ENCODE measurements around the gene IL4R.

DNA sequence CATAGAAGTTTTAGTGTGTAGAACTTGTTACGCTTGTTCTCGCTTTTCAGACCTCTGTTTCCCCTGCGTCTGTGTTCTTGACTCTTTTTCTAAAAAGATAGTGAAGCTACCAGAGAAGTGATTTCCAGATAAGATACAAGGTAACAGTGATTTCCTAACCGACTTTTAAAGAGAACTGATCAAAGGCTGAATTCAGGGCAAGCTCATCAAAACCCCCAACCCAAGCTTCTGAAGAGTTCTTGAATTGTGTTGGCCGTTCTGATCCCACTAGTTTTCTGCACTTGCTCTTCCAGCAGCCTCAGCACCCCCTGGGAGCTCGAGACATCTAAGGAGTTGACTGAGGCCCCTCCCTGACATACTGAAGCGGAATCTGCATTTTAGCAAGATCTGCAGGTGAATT lies 32.5 kb upstream of the IL4R start:
- TF ChIP-seq USF2 (IDR thresholded peaks at IDR 0.05; ENCODE audit: low read length), result no peak
- TF ChIP-seq POLR2A (IDR thresholded peaks at IDR 0.05; ENCODE audit: control extremely low read depth in 1 of 2, low read depth in 2 of 2, low read length in 2 of 2), result no peak
- TF ChIP-seq, protein P1, sequence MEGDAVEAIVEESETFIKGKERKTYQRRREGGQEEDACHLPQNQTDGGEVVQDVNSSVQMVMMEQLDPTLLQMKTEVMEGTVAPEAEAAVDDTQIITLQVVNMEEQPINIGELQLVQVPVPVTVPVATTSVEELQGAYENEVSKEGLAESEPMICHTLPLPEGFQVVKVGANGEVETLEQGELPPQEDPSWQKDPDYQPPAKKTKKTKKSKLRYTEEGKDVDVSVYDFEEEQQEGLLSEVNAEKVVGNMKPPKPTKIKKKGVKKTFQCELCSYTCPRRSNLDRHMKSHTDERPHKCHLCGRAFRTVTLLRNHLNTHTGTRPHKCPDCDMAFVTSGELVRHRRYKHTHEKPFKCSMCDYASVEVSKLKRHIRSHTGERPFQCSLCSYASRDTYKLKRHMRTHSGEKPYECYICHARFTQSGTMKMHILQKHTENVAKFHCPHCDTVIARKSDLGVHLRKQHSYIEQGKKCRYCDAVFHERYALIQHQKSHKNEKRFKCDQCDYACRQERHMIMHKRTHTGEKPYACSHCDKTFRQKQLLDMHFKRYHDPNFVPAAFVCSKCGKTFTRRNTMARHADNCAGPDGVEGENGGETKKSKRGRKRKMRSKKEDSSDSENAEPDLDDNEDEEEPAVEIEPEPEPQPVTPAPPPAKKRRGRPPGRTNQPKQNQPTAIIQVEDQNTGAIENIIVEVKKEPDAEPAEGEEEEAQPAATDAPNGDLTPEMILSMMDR (IDR thresholded peaks at IDR 0.05; ENCODE audit: control extremely low read depth in 1 of 3, insufficient read depth in 1 of 3, low read depth in 1 of 3, low read length in 3 of 3), result no peak
- TF ChIP-seq RFX5 (IDR thresholded peaks at IDR 0.05; ENCODE audit: borderline replicate concordance, low read depth, low read length), result no peak
- TF ChIP-seq TCF12 (IDR thresholded peaks at IDR 0.05; ENCODE audit: low read depth, low read length), result no peak
- no peak for TF ChIP-seq POLR2AphosphoS5 (IDR thresholded peaks at IDR 0.05; ENCODE audit: low read depth, low read length)
- TF ChIP-seq CREB1 (IDR thresholded peaks at IDR 0.05), result no peak
- no peak for TF ChIP-seq CEBPB (IDR thresholded peaks at IDR 0.05; ENCODE audit: low read depth, low read length)
- TF ChIP-seq, protein P2, sequence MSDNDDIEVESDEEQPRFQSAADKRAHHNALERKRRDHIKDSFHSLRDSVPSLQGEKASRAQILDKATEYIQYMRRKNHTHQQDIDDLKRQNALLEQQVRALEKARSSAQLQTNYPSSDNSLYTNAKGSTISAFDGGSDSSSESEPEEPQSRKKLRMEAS (IDR thresholded peaks at IDR 0.05), result no peak
- TF ChIP-seq SIN3A (conservative IDR thresholded peaks at IDR 0.05 in 1 of 2, IDR thresholded peaks at IDR 0.05 in 1 of 2; ENCODE audit: low read depth in 1 of 2, low read length in 2 of 2), result no peak
- no peak for TF ChIP-seq NRF1 (IDR thresholded peaks at IDR 0.05; ENCODE audit: low read depth, low read length)
- no peak for TF ChIP-seq BRCA1 (IDR thresholded peaks at IDR 0.05; ENCODE audit: low read depth, low read length)
- TF ChIP-seq, protein P3, sequence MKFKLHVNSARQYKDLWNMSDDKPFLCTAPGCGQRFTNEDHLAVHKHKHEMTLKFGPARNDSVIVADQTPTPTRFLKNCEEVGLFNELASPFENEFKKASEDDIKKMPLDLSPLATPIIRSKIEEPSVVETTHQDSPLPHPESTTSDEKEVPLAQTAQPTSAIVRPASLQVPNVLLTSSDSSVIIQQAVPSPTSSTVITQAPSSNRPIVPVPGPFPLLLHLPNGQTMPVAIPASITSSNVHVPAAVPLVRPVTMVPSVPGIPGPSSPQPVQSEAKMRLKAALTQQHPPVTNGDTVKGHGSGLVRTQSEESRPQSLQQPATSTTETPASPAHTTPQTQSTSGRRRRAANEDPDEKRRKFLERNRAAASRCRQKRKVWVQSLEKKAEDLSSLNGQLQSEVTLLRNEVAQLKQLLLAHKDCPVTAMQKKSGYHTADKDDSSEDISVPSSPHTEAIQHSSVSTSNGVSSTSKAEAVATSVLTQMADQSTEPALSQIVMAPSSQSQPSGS (IDR thresholded peaks at IDR 0.05; ENCODE audit: low read length), result no peak

Measured in H1 (cell line).